ENCODE measurements around the gene IL10. TPM values are rescaled to one million over a fixed set of nuclear protein-coding genes. Genes with fewer than 3 reads are reported as not detected.

IL10 gene
- 1 to 10 TPM; 5.2 to 6.1 TPM for total RNA-seq
- long read RNA-seq, donor 1, partial matches to known transcripts: 0 of 1 reads
- long read RNA-seq, donor 1, other reads (novel, unspliced or antisense): 0 of 1 reads
- long read RNA-seq, donor 2, partial matches to known transcripts: 0 of 2 reads
- long read RNA-seq, donor 2, other reads (novel, unspliced or antisense): 0 of 2 reads

DNA sequence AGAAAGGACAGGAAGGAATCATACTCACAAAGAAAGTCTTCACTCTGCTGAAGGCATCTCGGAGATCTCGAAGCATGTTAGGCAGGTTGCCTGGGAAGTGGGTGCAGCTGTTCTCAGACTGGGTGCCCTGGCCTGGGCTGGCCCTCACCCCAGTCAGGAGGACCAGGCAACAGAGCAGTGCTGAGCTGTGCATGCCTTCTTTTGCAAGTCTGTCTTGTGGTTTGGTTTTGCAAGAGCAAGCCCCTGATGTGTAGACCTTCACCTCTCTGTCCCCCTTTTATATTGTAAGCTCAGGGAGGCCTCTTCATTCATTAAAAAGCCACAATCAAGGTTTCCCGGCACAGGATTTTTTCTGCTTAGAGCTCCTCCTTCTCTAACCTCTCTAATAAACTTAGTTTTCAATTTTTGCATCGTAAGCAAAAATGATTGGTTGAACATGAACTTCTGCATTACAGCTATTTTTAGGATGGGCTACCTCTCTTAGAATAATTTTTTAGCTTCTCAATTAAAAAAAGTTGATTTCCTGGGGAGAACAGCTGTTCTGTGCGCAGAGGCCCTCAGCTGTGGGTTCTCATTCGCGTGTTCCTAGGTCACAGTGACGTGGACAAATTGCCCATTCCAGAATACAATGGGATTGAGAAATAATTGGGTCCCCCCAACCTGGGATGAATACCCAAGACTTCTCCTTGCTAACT lies at the start of gene IL10:
Gene IL10, minus strand, starts transcription at position 252 of the 695 bp plus-strand sequence. Its CDS starts 59 bp downstream, at position 193.
- DNase-seq (ENCODE audit: low spot score): no peak
- intact Hi-C loops (cut with DNase I): no loop called here

- intact Hi-C loops (cut with DNase I): no loop called here
- DNase-seq (ENCODE audit: low spot score): no peak
Observed at GRCh38 chr1:206821493-206821892, 49.2 kb upstream of the IL10 start.

DNA sequence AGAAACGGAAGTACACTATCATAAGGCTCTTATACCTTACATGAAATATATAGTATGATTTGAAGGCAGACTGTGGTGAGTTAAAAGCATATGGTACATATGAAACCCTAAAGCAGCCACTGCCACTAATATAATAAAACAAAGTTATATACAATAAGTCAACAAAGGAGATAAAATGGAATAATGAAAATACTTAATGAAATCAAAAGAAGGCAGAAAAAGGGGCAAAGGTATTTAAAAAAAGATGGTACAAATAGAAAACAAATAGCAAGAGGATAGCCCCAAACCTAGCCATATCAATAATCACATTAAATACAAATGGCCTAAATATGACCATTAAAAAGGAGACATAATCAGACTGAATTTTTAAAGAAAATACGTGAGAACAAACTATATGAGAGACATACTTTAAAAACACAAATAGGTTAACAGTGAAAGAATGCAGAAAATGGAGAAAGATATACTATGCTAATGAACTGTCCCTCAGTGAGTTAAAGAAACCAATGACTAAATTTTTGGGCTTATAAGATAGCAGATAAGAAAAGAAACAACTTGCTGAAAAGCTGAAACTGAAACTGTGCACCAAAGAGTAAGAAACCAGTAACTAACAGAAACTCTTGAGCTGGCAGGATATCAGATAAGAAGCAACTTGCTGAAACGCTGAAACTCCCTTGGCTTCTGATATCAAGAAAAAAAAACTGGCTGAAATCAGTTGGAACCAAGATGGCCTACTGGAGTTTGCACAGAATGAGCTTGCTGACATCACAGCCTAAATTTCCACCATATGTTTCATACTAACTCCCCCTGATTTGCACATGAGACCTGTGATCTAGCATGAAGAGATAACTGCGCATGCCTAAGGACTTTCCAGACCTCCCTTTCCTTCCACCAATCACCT lies 44.3 kb upstream of the IL10 start:
- intact Hi-C loops (cut with DNase I): no loop called here

GRCh38 chr1:206814716-206815341 lies 42.5 kb upstream of the IL10 start:
- intact Hi-C loops (cut with DNase I): no loop called here
- no peak for DNase-seq (ENCODE audit: low spot score)

More for the DNA sequence above, 44.3 kb upstream of the IL10 start:
- DNase-seq (ENCODE audit: low spot score): no peak

- intact Hi-C loops (cut with DNase I): no loop called here
- no peak for DNase-seq (ENCODE audit: low spot score)
Observed at GRCh38 chr1:206812471-206812870, 40.2 kb upstream of the IL10 start.

- intact Hi-C loops (cut with DNase I): loop anchor here in 1 of 2 donors (5.0 kb wide), 1 partner anchor 82 kb away; no protein-coding TSS in a partner anchor
- no peak for DNase-seq (ENCODE audit: low spot score)
Observed at GRCh38 chr1:206809504-206810084, 37.3 kb upstream of the IL10 start.

DNA sequence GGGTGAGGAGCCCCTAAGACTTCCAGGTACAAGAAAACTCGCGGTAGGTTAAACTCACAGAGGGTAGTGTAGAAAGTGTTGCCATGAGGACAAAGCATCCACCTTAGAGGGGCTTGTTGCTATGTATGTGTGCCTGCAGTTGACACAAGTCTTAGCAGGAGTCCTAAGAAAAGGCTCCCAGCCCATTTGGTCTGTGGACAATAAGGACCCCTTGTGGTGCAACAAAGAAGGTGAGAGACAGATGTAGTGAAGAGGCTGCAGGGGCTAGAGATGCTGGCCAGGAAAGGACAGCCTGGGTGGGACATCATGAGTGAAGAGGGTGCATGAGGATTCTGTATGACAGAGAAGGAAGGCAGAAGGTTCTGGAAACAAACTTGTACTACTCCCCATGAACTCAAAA lies 36.3 kb upstream of the IL10 start:
- intact Hi-C loops (cut with DNase I): loop anchor here in 1 of 2 donors (5.0 kb wide), 1 partner anchor 81 kb away; no protein-coding TSS in a partner anchor
- DNase-seq (ENCODE audit: low spot score): no peak

DNA sequence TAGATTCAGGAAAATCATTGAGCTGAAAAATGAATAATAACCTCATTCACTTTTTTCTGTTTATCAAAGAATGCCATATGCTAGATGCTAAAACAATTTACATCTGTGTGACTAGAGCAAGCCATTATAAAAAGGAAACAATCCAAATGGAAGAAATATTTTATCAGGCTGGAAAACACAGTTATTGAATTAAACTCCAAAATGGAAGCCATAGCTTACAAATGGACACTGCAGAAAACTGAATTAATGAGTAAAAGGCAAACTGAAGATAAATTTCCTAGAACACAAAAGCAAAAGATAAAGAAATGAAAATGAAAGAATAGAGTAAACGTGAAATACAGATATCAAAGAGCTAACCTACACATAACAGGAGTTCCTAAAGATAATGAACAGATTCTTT lies 33.1 kb upstream of the IL10 start:
- DNase-seq (ENCODE audit: low spot score): no peak
- intact Hi-C loops (cut with DNase I): loop anchor here in 1 of 2 donors (5.0 kb wide), 1 partner anchor 78 kb away; no protein-coding TSS in a partner anchor

DNA sequence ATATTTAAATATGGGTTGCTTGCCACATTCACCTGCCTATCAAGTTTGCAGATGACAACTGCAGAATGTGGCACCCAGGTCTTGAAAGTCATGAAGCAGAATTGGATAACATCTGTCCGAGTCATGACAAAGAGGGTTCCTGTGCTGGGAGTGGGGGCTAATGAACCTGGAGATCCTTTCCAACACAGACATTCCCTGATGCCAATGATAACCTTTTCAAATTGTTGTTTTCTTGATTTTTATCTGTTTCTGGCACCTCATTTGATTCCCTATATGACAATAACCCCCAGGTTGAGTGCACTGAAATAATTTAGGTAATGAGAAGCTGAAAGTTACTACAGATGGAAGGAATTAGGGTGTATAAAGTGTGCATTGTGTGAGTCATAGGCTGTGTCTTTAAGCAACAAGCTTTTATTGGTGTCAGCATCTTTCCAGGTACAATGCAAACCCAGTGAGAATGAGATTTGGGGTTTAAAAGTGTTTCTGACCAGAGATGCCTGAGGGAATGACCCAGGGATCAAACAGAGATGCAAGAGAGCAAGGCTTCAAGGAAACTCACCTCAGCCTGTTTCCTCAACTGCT lies 32.0 kb upstream of the IL10 start:
- intact Hi-C loops (cut with DNase I): no loop called here
- no peak for DNase-seq (ENCODE audit: low spot score)

DNA sequence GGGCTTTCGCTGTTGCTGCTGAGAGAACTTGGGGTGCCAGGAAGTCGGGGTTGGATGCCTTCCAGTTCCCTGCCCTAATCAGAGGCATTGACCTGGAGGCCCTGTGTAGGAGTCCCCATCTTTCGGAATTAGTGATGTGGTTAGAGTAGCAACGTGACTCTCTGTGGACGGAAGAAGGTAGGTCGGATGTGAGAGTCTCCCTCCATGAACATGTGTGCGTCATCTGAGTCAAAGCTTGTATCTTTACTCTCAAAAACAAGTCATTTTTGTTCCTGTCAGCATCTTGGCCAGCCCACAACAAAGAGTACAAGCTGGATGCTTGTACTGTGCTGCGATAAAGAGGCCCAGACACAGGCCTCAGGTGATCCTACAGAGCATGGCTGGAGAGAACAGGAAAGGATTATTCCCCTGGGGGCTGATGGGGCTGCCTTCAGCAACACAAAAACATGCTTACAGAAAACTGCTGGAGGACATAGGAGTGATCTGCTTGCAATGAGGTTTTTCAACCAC lies 31.0 kb upstream of the IL10 start:
- intact Hi-C loops (cut with DNase I): no loop called here
- DNase-seq (ENCODE audit: low spot score): no peak

DNA sequence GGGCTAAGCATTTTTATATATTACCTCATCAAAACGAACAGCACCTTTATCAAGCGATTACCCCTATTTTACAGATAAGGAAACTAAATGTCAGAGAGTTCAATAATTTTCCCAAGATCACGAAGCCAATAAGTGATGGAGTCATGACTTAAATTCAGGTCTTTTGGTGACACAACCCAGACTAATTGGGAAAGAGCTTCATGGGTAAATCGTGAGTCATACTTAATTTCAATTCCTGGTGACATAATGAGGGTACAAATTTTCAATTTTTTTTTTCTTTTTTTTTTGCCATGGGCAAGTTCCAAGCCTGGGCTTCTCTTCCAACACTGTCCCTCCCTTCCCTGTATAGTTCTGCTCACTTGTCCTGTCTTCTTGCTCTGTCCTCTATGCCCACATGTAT lies 30.1 kb upstream of the IL10 start:
- intact Hi-C loops (cut with DNase I): no loop called here
- DNase-seq (ENCODE audit: low spot score): no peak

DNA sequence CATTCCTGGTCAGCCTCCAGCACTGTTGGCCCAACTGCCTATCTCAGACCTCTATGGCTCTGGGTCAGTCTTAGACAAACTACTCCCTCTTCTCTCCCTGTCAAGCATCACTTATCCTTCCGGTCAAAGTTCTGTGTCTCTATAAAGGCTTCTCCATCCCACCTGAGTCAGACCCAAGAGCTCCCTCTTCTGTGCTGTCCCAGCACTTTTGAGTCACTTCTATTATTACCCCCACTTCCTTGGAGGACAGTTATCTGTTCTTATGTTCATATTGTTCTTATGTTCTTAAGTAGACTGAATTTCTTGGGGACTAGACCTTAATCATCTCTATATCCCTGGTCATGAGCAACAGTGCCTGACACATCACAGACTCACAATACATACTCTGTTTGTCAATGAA lies 29.2 kb upstream of the IL10 start:
- no peak for DNase-seq (ENCODE audit: low spot score)
- intact Hi-C loops (cut with DNase I): no loop called here

DNA sequence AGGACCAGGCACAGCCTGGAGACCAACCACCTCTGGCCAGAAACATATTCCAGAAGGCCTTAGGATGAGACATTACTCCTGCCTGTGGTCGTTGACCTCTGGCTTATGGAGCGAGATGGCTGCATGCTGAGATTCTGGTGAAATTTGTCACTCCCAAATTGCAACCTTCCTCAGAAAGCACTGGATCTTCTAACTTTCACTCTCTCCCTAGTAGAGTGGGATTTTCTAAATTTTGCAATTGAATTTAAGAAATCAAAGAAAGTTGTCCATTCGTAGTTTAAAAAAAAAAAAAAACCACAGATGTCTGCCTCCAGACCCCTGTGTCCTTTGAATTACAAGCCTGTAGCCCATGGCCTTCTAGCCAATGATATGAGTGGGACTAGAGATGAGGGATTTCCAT lies 28.6 kb upstream of the IL10 start:
- DNase-seq (ENCODE audit: low spot score): no peak
- intact Hi-C loops (cut with DNase I): no loop called here

DNA sequence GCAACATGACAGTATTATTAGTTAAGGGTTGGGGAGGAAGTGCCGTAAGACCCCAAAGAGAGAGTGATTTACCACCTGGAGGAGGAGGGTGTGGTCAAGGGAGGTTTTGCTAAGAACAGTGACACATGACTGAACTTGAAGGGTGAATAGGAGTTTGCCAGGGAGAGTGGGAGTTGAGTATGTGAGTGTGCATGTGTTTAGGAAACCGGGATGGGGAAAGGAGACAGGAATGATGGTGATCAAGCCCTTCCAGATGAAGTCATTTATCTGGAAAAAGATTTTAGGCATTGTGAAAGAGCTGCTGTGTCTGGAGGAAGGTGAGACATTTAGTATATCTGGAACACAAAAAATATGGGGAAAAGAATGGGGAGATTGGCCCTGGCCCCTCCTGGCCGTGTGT lies 28.1 kb upstream of the IL10 start:
- no peak for DNase-seq (ENCODE audit: low spot score)
- intact Hi-C loops (cut with DNase I): no loop called here

GRCh38 chr1:206799311-206799710 lies 27.0 kb upstream of the IL10 start:
- DNase-seq (ENCODE audit: low spot score): no peak
- intact Hi-C loops (cut with DNase I): no loop called here

DNA sequence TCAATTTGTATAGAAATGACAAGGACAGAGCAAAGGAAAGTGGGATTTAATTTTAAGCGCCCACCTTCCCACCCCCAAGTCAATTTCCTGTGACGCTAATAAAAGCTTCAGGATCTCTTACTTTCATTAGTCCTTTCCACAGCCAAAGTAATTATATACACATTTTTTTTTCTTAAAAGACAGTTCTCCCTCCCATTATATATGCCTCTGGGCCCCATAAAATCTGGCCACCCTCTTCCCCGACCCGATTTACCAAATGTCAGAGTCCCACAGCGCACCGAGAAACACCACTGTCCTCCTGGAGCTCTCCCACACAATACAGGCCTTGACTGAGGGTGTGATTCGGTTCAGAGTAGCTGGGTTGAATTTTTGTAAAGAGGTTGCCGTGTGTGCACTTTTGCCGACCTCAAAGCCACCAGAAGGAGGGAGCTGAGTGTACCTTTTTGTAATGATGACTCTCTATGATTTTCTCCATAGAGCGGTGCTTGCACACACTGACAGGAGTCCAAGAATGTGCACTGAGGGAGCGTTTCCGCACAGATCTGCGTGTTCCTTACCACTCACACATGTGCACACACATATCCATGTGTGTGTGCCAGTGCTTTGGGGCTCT lies 26.2 kb upstream of the IL10 start:
- intact Hi-C loops (cut with DNase I): no loop called here
- no peak for DNase-seq (ENCODE audit: low spot score)

- no peak for DNase-seq (ENCODE audit: low spot score)
- intact Hi-C loops (cut with DNase I): no loop called here
Observed at GRCh38 chr1:206797534-206798383, 25.5 kb upstream of the IL10 start.

Measured in posterior vena cava (tissue), 2 donors.